Right renal pelvis (tissue), 4 donors: ENCODE results near the gene PTPN1. TPM values are rescaled to one million over a fixed set of nuclear protein-coding genes. Genes with fewer than 3 reads are reported as not detected.
"Not testable (repeated sequence)": the region's sequence is repeated elsewhere in the genome, so short reads cannot be mapped to it uniquely, and the experiment has no call there.

Experiments used
- DNase-seq, 4 donors: peaks; one replicate each; pipeline ENCODE4 v3.0.0-alpha.2; 2013; ENCODE audit warnings: low read depth in 4 of 4, low spot score in 3 of 4, missing footprints in 1 of 4
- polyA plus RNA-seq, 4 donors: library from polyadenylated mRNA; unstranded; fragments of 120-200 nt; gene quantifications; one replicate each; pipeline ENCODE4 v1.2.1, GENCODE V29; 2013; ENCODE audit not compliant: insufficient read length in 4 of 4

Gene PTPN1
- polyA plus RNA-seq, 4 donors = 32.0 to 34.9 (median 34.2) TPM

GRCh38 chr20:50601511-50602431 lies 91.6 kb downstream of the PTPN1 start:
- DNase-seq = no peak

DNA sequence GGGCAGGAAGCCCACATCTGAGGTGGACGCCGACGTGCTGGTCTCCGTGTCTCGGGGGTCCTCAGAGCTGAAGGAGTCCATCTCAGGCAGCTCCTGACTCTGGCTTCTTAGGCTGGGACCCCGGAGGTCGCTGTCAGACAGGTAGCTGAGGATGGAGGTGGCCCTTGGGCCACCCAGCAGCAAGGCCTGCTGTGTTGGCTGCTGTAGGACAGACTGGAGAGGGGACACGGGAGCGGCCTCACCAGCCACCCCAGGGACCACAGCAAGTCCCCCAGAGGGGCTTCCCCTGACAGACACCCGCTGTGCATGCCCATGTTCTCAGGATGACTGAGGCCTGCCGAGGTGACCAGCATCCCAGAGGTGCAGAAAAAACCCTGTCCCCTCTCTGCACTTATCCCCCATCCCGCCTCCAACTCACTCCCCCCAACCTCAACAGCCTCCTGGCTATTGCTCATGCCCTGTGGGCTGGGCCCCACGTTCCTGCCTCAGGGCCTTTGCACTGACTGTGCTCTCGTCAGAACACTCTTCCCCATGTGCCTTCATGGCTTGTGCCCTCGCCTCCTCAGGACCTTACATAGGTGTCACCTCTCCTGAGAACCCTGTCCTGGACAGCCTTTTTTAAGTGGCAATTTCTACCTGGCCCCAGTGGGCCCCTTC lies 92.4 kb downstream of the PTPN1 start:
- DNase-seq = no peak

DNA sequence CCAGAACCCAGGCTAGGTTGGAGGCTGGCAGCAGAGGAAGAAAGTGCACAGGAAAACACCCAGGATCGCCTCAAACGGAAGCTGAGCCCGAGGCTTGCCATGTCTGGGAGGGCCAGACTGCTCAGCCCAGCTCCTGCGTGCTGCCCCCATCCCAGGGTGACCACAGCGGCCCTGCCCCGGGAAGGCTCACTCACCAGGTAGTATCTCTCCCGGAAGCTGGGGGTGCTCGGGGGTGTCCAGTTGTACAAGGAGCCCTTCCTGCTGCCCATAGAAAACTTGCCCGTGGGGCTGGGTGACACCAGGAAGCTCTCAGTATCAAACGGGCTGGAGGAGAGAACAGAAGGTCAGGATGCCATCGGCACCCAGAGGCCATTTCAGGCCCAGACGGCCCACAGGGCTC lies 94.3 kb downstream of the PTPN1 start:
- no peak for DNase-seq

GRCh38 chr20:50605136-50605535 lies 95.0 kb downstream of the PTPN1 start:
- no peak for DNase-seq

- no peak for DNase-seq
Observed at GRCh38 chr20:50607436-50607835, 97.3 kb downstream of the PTPN1 start.

GRCh38 chr20:50607850-50608749 lies 97.9 kb downstream of the PTPN1 start:
- no peak for DNase-seq

DNA sequence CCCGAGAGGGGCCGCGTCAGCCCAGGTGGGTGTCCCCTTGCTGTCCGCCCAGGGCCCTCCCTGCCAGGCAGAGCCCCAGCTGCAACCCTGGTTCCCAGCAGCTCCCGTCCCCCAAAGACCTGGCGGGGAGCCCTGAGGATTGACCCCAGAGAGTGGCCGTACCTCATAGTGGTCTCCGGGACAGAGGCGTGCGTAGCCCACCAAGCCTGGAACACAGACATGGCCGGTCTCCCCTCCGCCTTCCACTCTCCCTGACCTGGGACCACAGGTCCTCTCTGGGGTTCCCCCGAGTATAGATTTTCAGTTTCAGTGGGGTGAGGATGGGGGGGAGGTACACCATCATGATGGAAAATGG lies 98.5 kb downstream of the PTPN1 start:
- no peak for DNase-seq

GRCh38 chr20:50609438-50609989 lies 99.3 kb downstream of the PTPN1 start:
- DNase-seq = no peak

- no peak for DNase-seq
Observed at GRCh38 chr20:50610212-50610718, 100.1 kb downstream of the PTPN1 start.

DNA sequence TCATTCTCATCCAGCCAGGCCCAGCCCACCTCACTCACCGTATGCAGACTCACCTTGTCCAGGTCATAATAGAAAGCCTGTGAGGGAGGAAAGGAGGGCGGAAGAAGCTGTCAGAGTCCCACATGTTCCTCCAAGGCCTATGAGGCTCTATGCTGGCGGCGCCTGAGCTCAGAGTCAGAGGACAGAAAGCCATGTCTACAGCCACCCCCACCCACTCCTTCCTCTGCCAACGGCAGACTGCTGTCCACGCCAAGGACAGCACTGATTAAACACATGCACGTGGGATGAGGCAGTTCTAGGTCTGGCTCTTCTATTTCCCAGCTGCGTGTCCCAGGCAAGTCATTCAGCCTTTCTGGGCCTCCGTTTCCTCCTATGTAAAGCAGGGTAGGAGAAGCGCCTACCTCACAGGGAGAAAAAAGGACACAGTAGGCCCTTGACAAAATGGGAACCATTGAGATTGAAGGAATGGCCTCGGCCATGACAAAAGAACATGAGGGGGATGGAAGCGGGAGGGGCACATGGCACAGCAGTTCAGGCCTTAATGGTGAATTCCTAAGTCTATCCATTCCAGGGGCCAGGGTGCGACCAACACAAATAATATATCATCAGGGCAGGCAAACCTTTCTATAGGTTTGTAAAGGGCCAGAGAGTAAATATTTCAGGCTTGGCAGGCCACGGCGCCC lies 101.1 kb downstream of the PTPN1 start:
- DNase-seq = no peak

- DNase-seq = no peak
Observed at GRCh38 chr20:50613438-50614169, 103.4 kb downstream of the PTPN1 start.

GRCh38 chr20:50615407-50615806 lies 105.2 kb downstream of the PTPN1 start:
- no peak for DNase-seq

GRCh38 chr20:50617022-50617421 lies 106.8 kb downstream of the PTPN1 start:
- no peak for DNase-seq

GRCh38 chr20:50618537-50618936 lies 108.4 kb downstream of the PTPN1 start:
- DNase-seq = no peak

GRCh38 chr20:50620459-50620858 lies 110.3 kb downstream of the PTPN1 start:
- DNase-seq = not testable (repeated sequence)

DNA sequence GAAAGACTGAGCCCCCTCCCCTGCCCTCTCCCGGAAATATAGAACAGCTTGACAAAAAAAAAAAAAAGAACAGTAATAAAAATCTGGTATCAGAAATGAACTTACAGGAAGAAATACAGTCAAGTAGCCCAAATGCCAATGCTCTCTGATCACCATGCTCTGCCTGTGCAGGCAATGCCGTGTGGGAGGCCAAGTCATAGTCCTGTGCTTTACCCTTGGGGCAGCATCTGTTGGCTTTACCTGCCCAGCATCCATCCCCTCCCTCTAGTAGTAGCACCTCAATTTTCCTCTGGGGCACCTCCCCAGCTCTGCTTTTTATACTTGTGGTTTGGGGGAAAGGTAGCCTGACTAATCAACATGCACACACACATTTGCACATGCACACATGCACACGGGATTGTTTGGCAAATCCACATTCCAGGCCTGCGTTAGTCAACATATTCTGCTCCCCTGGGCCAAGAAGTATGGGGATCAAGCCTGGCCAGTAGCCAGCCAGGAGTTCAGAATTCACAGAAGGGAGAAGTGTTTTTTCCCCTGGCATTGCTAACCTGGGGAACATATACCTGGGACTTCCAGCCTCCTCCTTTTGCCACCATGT lies 111.0 kb downstream of the PTPN1 start:
- no peak for DNase-seq

DNA sequence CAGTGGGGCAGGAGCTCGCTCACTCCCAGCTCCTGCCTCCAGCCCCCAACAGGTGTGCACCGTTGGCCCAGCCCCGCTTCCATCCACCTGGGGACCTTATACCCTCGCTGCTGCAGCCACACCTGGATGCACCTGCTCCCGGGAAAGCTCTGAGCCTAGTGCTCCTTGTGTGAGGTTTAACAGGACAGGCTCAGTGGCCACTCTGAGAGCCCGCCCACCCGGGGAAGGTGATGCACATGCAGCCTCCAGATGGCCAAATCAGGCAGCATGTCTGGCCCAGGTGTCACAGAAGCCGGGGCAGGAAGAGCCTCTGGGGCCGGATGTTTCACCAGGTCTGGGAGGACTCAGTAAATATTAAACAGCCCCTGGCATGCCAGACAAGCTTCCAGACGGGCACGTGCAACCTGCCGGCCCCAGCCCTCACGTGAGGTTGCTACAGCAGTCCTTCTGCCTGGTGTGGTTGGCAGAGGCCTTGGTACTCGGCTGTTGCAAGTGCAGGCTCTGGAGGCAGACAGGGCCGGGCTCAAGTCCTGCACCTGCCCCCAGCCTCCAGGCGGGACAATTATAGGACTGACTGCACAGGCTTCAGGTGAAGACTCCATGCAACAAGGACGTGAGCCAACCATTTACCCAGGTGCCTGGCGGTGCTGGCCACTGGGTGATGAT lies 114.3 kb downstream of the PTPN1 start:
- no peak for DNase-seq

- DNase-seq = no peak
Observed at GRCh38 chr20:50625986-50626677, 115.9 kb downstream of the PTPN1 start.
